ENCODE results near the gene GPHA2. TPM values are rescaled to one million over a fixed set of nuclear protein-coding genes. Genes with fewer than 3 reads are reported as not detected.

The GPHA2 gene
- total and polyA plus RNA-seq, 10 of the 15 experiments (the other 5 are each of a cell fraction or from before 2014, with no cell fraction given): not detected

MicroRNAs within 50 kb of the gene (microRNA counts, 767-probe panel; counts per million panel counts)
- microRNA hsa-miR-192-5p: 2,397 counts per million, percentile 82 among the panel's probes with 10 or more counts

Small RNAs within 50 kb of the gene (microRNA-seq; reads per million reads assigned to microRNA genes)
- gene MIR6749: 0.56 reads per million
- gene MIR6750: 0.56 reads per million

Small RNAs within 50 kb of the gene (small RNA-seq; reads per million reads assigned to genes)
- gene MIR6749 (not detected), gene MIR6750 (not detected)

Other genes with a start within 250 kb of the GPHA2 start
Only the 7 nearest of the 26 such genes appear.
- gene CDC42BPG, start 91.2 kb downstream of the GPHA2 start, total RNA-seq (2014; rRNA removed): 0.11 and 1.3 TPM in 2 replicates
- gene CDC42BPG, start 91.2 kb downstream of the GPHA2 start, total RNA-seq (2014; rRNA removed; fragmentation: Illumina TruSeq; extraction: Trizol): 0.09 TPM in 2 replicates
- gene CDC42BPG, start 91.2 kb downstream of the GPHA2 start, total RNA-seq (2021): 0.36 and 0.45 TPM in 2 replicates
- 0.04 and 0.12 TPM in 2 replicates for gene CDC42BPG, start 91.2 kb downstream of the GPHA2 start, polyA plus RNA-seq (2011; rRNA removed)
- 0.03 and 0.46 TPM in 2 replicates for gene CDC42BPG, start 91.2 kb downstream of the GPHA2 start, polyA plus RNA-seq (2014; fragmentation: Illumina TruSeq; extraction: Trizol)
- gene CDC42BPG, start 91.2 kb downstream of the GPHA2 start, polyA plus RNA-seq (2014; fragmentation: Nextera tagmentation; extraction: Ambion mirVana): under 1 TPM in 1 of 2 experiments, not detected in 1; 0.02 TPM
- 0.44 and 0.53 TPM in 2 replicates for gene CDC42BPG, start 91.2 kb downstream of the GPHA2 start, polyA plus RNA-seq (2014; rRNA removed)
- under 1 TPM; 0.04 TPM for gene CDC42BPG, start 91.2 kb downstream of the GPHA2 start, polyA plus RNA-seq (2016; fragmentation: Nextera tagmentation; extraction: Ambion mirVana)
- 50.9 and 64.6 TPM in 2 replicates for gene EHD1, start 57.3 kb downstream of the GPHA2 start, total RNA-seq (2014; rRNA removed)
- 24.3 and 24.5 TPM in 2 replicates for gene EHD1, start 57.3 kb downstream of the GPHA2 start, total RNA-seq (2014; rRNA removed; fragmentation: Illumina TruSeq; extraction: Trizol)
- 165 and 166 TPM in 2 replicates for gene EHD1, start 57.3 kb downstream of the GPHA2 start, total RNA-seq (2021)
- 21.0 and 50.4 TPM in 2 replicates for gene EHD1, start 57.3 kb downstream of the GPHA2 start, polyA plus RNA-seq (2011; rRNA removed)
- gene EHD1, start 57.3 kb downstream of the GPHA2 start, polyA plus RNA-seq (2014; fragmentation: Illumina TruSeq; extraction: Trizol): 18.9 and 71.4 TPM in 2 replicates
- gene EHD1, start 57.3 kb downstream of the GPHA2 start, polyA plus RNA-seq (2014; fragmentation: Nextera tagmentation; extraction: Ambion mirVana): 1 to 10 TPM; 1.0 to 2.2 TPM
- 68.5 and 102 TPM in 2 replicates for gene EHD1, start 57.3 kb downstream of the GPHA2 start, polyA plus RNA-seq (2014; rRNA removed)
- gene EHD1, start 57.3 kb downstream of the GPHA2 start, polyA plus RNA-seq (2016; fragmentation: Nextera tagmentation; extraction: Ambion mirVana): 10 to 100 TPM; 88.1 to 97.5 TPM
- 7.4 and 10.2 TPM in 2 replicates for gene ATG2A, start 18.7 kb downstream of the GPHA2 start, total RNA-seq (2014; rRNA removed)
- gene ATG2A, start 18.7 kb downstream of the GPHA2 start, total RNA-seq (2014; rRNA removed; fragmentation: Illumina TruSeq; extraction: Trizol): 2.0 and 2.2 TPM in 2 replicates
- 16.5 and 19.0 TPM in 2 replicates for gene ATG2A, start 18.7 kb downstream of the GPHA2 start, total RNA-seq (2021)
- 0.65 and 2.3 TPM in 2 replicates for gene ATG2A, start 18.7 kb downstream of the GPHA2 start, polyA plus RNA-seq (2011; rRNA removed)
- gene ATG2A, start 18.7 kb downstream of the GPHA2 start, polyA plus RNA-seq (2014; fragmentation: Illumina TruSeq; extraction: Trizol): 0.52 and 2.4 TPM in 2 replicates
- gene ATG2A, start 18.7 kb downstream of the GPHA2 start, polyA plus RNA-seq (2014; fragmentation: Nextera tagmentation; extraction: Ambion mirVana): under 1 TPM; 0.08 to 0.51 TPM
- gene ATG2A, start 18.7 kb downstream of the GPHA2 start, polyA plus RNA-seq (2014; rRNA removed): 7.2 and 13.2 TPM in 2 replicates
- gene ATG2A, start 18.7 kb downstream of the GPHA2 start, polyA plus RNA-seq (2016; fragmentation: Nextera tagmentation; extraction: Ambion mirVana): 1 to 10 TPM; 6.8 to 8.3 TPM
- gene PPP2R5B, start 11.2 kb downstream of the GPHA2 start, total RNA-seq (2014; rRNA removed): 2.8 and 3.3 TPM in 2 replicates
- gene PPP2R5B, start 11.2 kb downstream of the GPHA2 start, total RNA-seq (2014; rRNA removed; fragmentation: Illumina TruSeq; extraction: Trizol): 1.2 and 1.7 TPM in 2 replicates
- 4.7 and 4.9 TPM in 2 replicates for gene PPP2R5B, start 11.2 kb downstream of the GPHA2 start, total RNA-seq (2021)
- gene PPP2R5B, start 11.2 kb downstream of the GPHA2 start, polyA plus RNA-seq (2011; rRNA removed): 5.0 and 6.7 TPM in 2 replicates
- gene PPP2R5B, start 11.2 kb downstream of the GPHA2 start, polyA plus RNA-seq (2014; fragmentation: Illumina TruSeq; extraction: Trizol): 1.4 and 1.8 TPM in 2 replicates
- gene PPP2R5B, start 11.2 kb downstream of the GPHA2 start, polyA plus RNA-seq (2014; fragmentation: Nextera tagmentation; extraction: Ambion mirVana): under 1 TPM; 0.08 to 0.11 TPM
- gene PPP2R5B, start 11.2 kb downstream of the GPHA2 start, polyA plus RNA-seq (2014; rRNA removed): 2.2 and 3.6 TPM in 2 replicates
- 1 to 10 TPM; 1.7 to 3.1 TPM for gene PPP2R5B, start 11.2 kb downstream of the GPHA2 start, polyA plus RNA-seq (2016; fragmentation: Nextera tagmentation; extraction: Ambion mirVana)
- not detected in 2 replicates for gene MAJIN, start 36.2 kb upstream of the GPHA2 start, total RNA-seq (2014; rRNA removed)
- gene MAJIN, start 36.2 kb upstream of the GPHA2 start, total RNA-seq (2014; rRNA removed; fragmentation: Illumina TruSeq; extraction: Trizol): not detected in 2 replicates
- not detected in 2 replicates for gene MAJIN, start 36.2 kb upstream of the GPHA2 start, total RNA-seq (2021)
- not detected in 2 replicates for gene MAJIN, start 36.2 kb upstream of the GPHA2 start, polyA plus RNA-seq (2011; rRNA removed)
- gene MAJIN, start 36.2 kb upstream of the GPHA2 start, polyA plus RNA-seq (2014; fragmentation: Illumina TruSeq; extraction: Trizol): not detected in 2 replicates
- not detected for gene MAJIN, start 36.2 kb upstream of the GPHA2 start, polyA plus RNA-seq (2014; fragmentation: Nextera tagmentation; extraction: Ambion mirVana)
- 0.10 TPM in 1 of 2 replicates, not detected in the other for gene MAJIN, start 36.2 kb upstream of the GPHA2 start, polyA plus RNA-seq (2014; rRNA removed)
- gene MAJIN, start 36.2 kb upstream of the GPHA2 start, polyA plus RNA-seq (2016; fragmentation: Nextera tagmentation; extraction: Ambion mirVana): not detected
- gene BATF2, start 61.1 kb upstream of the GPHA2 start, total RNA-seq (2014; rRNA removed): 0.51 and 0.93 TPM in 2 replicates
- 0.28 and 0.45 TPM in 2 replicates for gene BATF2, start 61.1 kb upstream of the GPHA2 start, total RNA-seq (2014; rRNA removed; fragmentation: Illumina TruSeq; extraction: Trizol)
- gene BATF2, start 61.1 kb upstream of the GPHA2 start, total RNA-seq (2021): 0.98 and 1.1 TPM in 2 replicates
- not detected in 2 replicates for gene BATF2, start 61.1 kb upstream of the GPHA2 start, polyA plus RNA-seq (2011; rRNA removed)
- gene BATF2, start 61.1 kb upstream of the GPHA2 start, polyA plus RNA-seq (2014; fragmentation: Illumina TruSeq; extraction: Trizol): 0.38 and 0.52 TPM in 2 replicates
- under 1 TPM; 0.18 to 0.24 TPM for gene BATF2, start 61.1 kb upstream of the GPHA2 start, polyA plus RNA-seq (2014; fragmentation: Nextera tagmentation; extraction: Ambion mirVana)
- gene BATF2, start 61.1 kb upstream of the GPHA2 start, polyA plus RNA-seq (2014; rRNA removed): 0.49 and 0.81 TPM in 2 replicates
- under 1 TPM; 0.26 to 0.27 TPM for gene BATF2, start 61.1 kb upstream of the GPHA2 start, polyA plus RNA-seq (2016; fragmentation: Nextera tagmentation; extraction: Ambion mirVana)
- gene ARL2, start 78.3 kb upstream of the GPHA2 start, total RNA-seq (2014; rRNA removed): 109 and 113 TPM in 2 replicates
- 46.6 and 49.1 TPM in 2 replicates for gene ARL2, start 78.3 kb upstream of the GPHA2 start, total RNA-seq (2014; rRNA removed; fragmentation: Illumina TruSeq; extraction: Trizol)
- 75.1 and 78.4 TPM in 2 replicates for gene ARL2, start 78.3 kb upstream of the GPHA2 start, total RNA-seq (2021)
- gene ARL2, start 78.3 kb upstream of the GPHA2 start, polyA plus RNA-seq (2011; rRNA removed): 31.5 and 71.7 TPM in 2 replicates
- gene ARL2, start 78.3 kb upstream of the GPHA2 start, polyA plus RNA-seq (2014; fragmentation: Illumina TruSeq; extraction: Trizol): 24.5 and 49.2 TPM in 2 replicates
- 10 to 100 TPM in 1 of 2 experiments, 1 to 10 TPM in 1; 4.1 to 18.6 TPM for gene ARL2, start 78.3 kb upstream of the GPHA2 start, polyA plus RNA-seq (2014; fragmentation: Nextera tagmentation; extraction: Ambion mirVana)
- 112 and 123 TPM in 2 replicates for gene ARL2, start 78.3 kb upstream of the GPHA2 start, polyA plus RNA-seq (2014; rRNA removed)
- gene ARL2, start 78.3 kb upstream of the GPHA2 start, polyA plus RNA-seq (2016; fragmentation: Nextera tagmentation; extraction: Ambion mirVana): 100 to 1,000 TPM; 137 to 138 TPM

Data from GM12878 (cell line).